ENCODE measurements around the gene OR2T10.
"Not testable (repeated sequence)": the region's sequence is repeated elsewhere in the genome, so short reads cannot be mapped to it uniquely, and the experiment has no call there.

The OR2T10 gene

GRCh38 chr1:248596615-248597014 is 885 bp downstream of the OR2T10 start:
- no peak for DNase-seq (ENCODE audit: low read depth, low spot score)
- peaks cover 9% of the 10 kb centered on the region for H3K9me3 ChIP-seq (ENCODE audit: control insufficient read depth, insufficient read depth, low read length)
- WGBS (ENCODE audit: insufficient coverage, insufficient read length): no CpG with 5 or more reads among the region's 2 CpGs
- H3K4me1 ChIP-seq (ENCODE audit: control insufficient read depth, insufficient read depth, low read length): no peaks in the 10 kb centered on the region
- no peak overlapping the region for H3K4me3 ChIP-seq (ENCODE audit: low read length)
- H3K36me3 ChIP-seq (ENCODE audit: control insufficient read depth, insufficient read depth, low read length): no peaks in the 10 kb centered on the region
- no peak overlapping the region for H3K27ac ChIP-seq (ENCODE audit: low read length)
- H3K27me3 ChIP-seq (ENCODE audit: control insufficient read depth, insufficient read depth, low read length): no peaks in the 10 kb centered on the region

GRCh38 chr1:248593226-248593625 is 4.3 kb downstream of the OR2T10 start:
- no peak for DNase-seq (ENCODE audit: low read depth, low spot score)
- no peaks in the 10 kb centered on the region for H3K4me1 ChIP-seq (ENCODE audit: control insufficient read depth, insufficient read depth, low read length)
- no CpG with 5 or more reads among the region's 5 CpGs for WGBS (ENCODE audit: insufficient coverage, insufficient read length)
- no peak overlapping the region for H3K27ac ChIP-seq (ENCODE audit: low read length)
- H3K9me3 ChIP-seq (ENCODE audit: control insufficient read depth, insufficient read depth, low read length): peaks cover 9% of the 10 kb centered on the region
- H3K36me3 ChIP-seq (ENCODE audit: control insufficient read depth, insufficient read depth, low read length): no peaks in the 10 kb centered on the region
- no peak overlapping the region for H3K4me3 ChIP-seq (ENCODE audit: low read length)
- no peaks in the 10 kb centered on the region for H3K27me3 ChIP-seq (ENCODE audit: control insufficient read depth, insufficient read depth, low read length)

- no CpG with 5 or more reads among the region's 1 CpG for WGBS (ENCODE audit: insufficient coverage, insufficient read length)
Observed at GRCh38 chr1:248592655-248593054, 4.8 kb downstream of the OR2T10 start.

GRCh38 chr1:248590055-248590454 is 7.4 kb downstream of the OR2T10 start:
- H3K27me3 ChIP-seq (ENCODE audit: control insufficient read depth, insufficient read depth, low read length): no peaks in the 10 kb centered on the region
- peaks cover 9% of the 10 kb centered on the region for H3K9me3 ChIP-seq (ENCODE audit: control insufficient read depth, insufficient read depth, low read length)
- no peak overlapping the region for H3K27ac ChIP-seq (ENCODE audit: low read length)
- no peak for DNase-seq (ENCODE audit: low read depth, low spot score)
- WGBS (ENCODE audit: insufficient coverage, insufficient read length): no CpG with 5 or more reads among the region's 17 CpGs
- no peak overlapping the region for H3K4me3 ChIP-seq (ENCODE audit: low read length)
- H3K36me3 ChIP-seq (ENCODE audit: control insufficient read depth, insufficient read depth, low read length): no peaks in the 10 kb centered on the region
- H3K4me1 ChIP-seq (ENCODE audit: control insufficient read depth, insufficient read depth, low read length): no peaks in the 10 kb centered on the region

More at GRCh38 chr1:248592655-248593054, 4.8 kb downstream of the OR2T10 start:
- Histone ChIP-seq H3K4me1 (ENCODE audit: control insufficient read depth, insufficient read depth, low read length) (no peaks in the 10 kb centered on the region), H3K4me3 (ENCODE audit: low read length) (no peak overlapping the region), H3K36me3 (ENCODE audit: control insufficient read depth, insufficient read depth, low read length) (no peaks in the 10 kb centered on the region), H3K9me3 (ENCODE audit: control insufficient read depth, insufficient read depth, low read length) (peaks cover 9% of the 10 kb centered on the region), H3K27me3 (ENCODE audit: control insufficient read depth, insufficient read depth, low read length) (no peaks in the 10 kb centered on the region), H3K27ac (ENCODE audit: low read length) (no peak overlapping the region)
- DNase-seq (ENCODE audit: low read depth, low spot score): no peak

- H3K4me3 ChIP-seq (ENCODE audit: low read length): no peak overlapping the region
- H3K27me3 ChIP-seq (ENCODE audit: control insufficient read depth, insufficient read depth, low read length): no peaks in the 10 kb centered on the region
- H3K9me3 ChIP-seq (ENCODE audit: control insufficient read depth, insufficient read depth, low read length): peaks cover 9% of the 10 kb centered on the region
- no peak for DNase-seq (ENCODE audit: low read depth, low spot score)
- no peak overlapping the region for H3K27ac ChIP-seq (ENCODE audit: low read length)
- no peaks in the 10 kb centered on the region for H3K36me3 ChIP-seq (ENCODE audit: control insufficient read depth, insufficient read depth, low read length)
- H3K4me1 ChIP-seq (ENCODE audit: control insufficient read depth, insufficient read depth, low read length): no peaks in the 10 kb centered on the region
- no CpG with 5 or more reads among the region's 3 CpGs for WGBS (ENCODE audit: insufficient coverage, insufficient read length)
Observed at GRCh38 chr1:248589334-248589733, 8.2 kb downstream of the OR2T10 start.

GRCh38 chr1:248585266-248585665 is 12.2 kb downstream of the OR2T10 start:
- H3K27ac ChIP-seq (ENCODE audit: low read length): no peak overlapping the region
- no peaks in the 10 kb centered on the region for H3K4me1 ChIP-seq (ENCODE audit: control insufficient read depth, insufficient read depth, low read length)
- H3K9me3 ChIP-seq (ENCODE audit: control insufficient read depth, insufficient read depth, low read length): peaks cover 1% of the 10 kb centered on the region; the same call in 1 of the 2 replicates
- DNase-seq (ENCODE audit: low read depth, low spot score): no peak
- no peak overlapping the region for H3K4me3 ChIP-seq (ENCODE audit: low read length)
- WGBS (ENCODE audit: insufficient coverage, insufficient read length): no CpG with 5 or more reads among the region's 3 CpGs
- H3K27me3 ChIP-seq (ENCODE audit: control insufficient read depth, insufficient read depth, low read length): no peaks in the 10 kb centered on the region
- H3K36me3 ChIP-seq (ENCODE audit: control insufficient read depth, insufficient read depth, low read length): no peaks in the 10 kb centered on the region

GRCh38 chr1:248576260-248576980 is 21.1 kb downstream of the OR2T10 start:
- no peaks in the 10 kb centered on the region; the same call in 1 of the 2 replicates for H3K9me3 ChIP-seq (ENCODE audit: control insufficient read depth, insufficient read depth, low read length)

GRCh38 chr1:248574657-248575056 is 22.8 kb downstream of the OR2T10 start, which contains the start of gene OR2T34:
Gene OR2T34 (minus strand): TSS chr1:248574757. CDS start chr1:248574757, 0 bp downstream.
- DNase-seq (ENCODE audit: low read depth, low spot score); H3K4me3 ChIP-seq (ENCODE audit: low read length); H3K27me3 ChIP-seq (ENCODE audit: control insufficient read depth, insufficient read depth, low read length); H3K9me3 ChIP-seq (ENCODE audit: control insufficient read depth, insufficient read depth, low read length); H3K4me1 ChIP-seq (ENCODE audit: control insufficient read depth, insufficient read depth, low read length); H3K36me3 ChIP-seq (ENCODE audit: control insufficient read depth, insufficient read depth, low read length); H3K27ac ChIP-seq (ENCODE audit: low read length): not testable (repeated sequence)
- WGBS (ENCODE audit: insufficient coverage, insufficient read length): no CpG with 5 or more reads among the region's 3 CpGs

More at GRCh38 chr1:248576260-248576980, 21.1 kb downstream of the OR2T10 start:
- H3K27ac ChIP-seq (ENCODE audit: low read length): no peak overlapping the region
- no peak overlapping the region for H3K4me3 ChIP-seq (ENCODE audit: low read length)
- no CpG with 5 or more reads among the region's 9 CpGs for WGBS (ENCODE audit: insufficient coverage, insufficient read length)
- H3K36me3 ChIP-seq (ENCODE audit: control insufficient read depth, insufficient read depth, low read length): no peaks in the 10 kb centered on the region
- DNase-seq (ENCODE audit: low read depth, low spot score): no peak
- H3K4me1 ChIP-seq (ENCODE audit: control insufficient read depth, insufficient read depth, low read length): no peaks in the 10 kb centered on the region
- no peaks in the 10 kb centered on the region for H3K27me3 ChIP-seq (ENCODE audit: control insufficient read depth, insufficient read depth, low read length)

- H3K4me1 ChIP-seq (ENCODE audit: control insufficient read depth, insufficient read depth, low read length); DNase-seq (ENCODE audit: low read depth, low spot score); H3K9me3 ChIP-seq (ENCODE audit: control insufficient read depth, insufficient read depth, low read length); H3K27ac ChIP-seq (ENCODE audit: low read length); H3K4me3 ChIP-seq (ENCODE audit: low read length); H3K27me3 ChIP-seq (ENCODE audit: control insufficient read depth, insufficient read depth, low read length); H3K36me3 ChIP-seq (ENCODE audit: control insufficient read depth, insufficient read depth, low read length): not testable (repeated sequence)
- WGBS (ENCODE audit: insufficient coverage, insufficient read length): no CpG with 5 or more reads among the region's 8 CpGs
Observed at GRCh38 chr1:248573856-248574255, 23.6 kb downstream of the OR2T10 start.

GRCh38 chr1:248572049-248572448 is 25.5 kb downstream of the OR2T10 start:
- not testable (repeated sequence) for H3K27me3 ChIP-seq (ENCODE audit: control insufficient read depth, insufficient read depth, low read length); H3K36me3 ChIP-seq (ENCODE audit: control insufficient read depth, insufficient read depth, low read length); H3K9me3 ChIP-seq (ENCODE audit: control insufficient read depth, insufficient read depth, low read length); H3K4me1 ChIP-seq (ENCODE audit: control insufficient read depth, insufficient read depth, low read length); H3K4me3 ChIP-seq (ENCODE audit: low read length); H3K27ac ChIP-seq (ENCODE audit: low read length); DNase-seq (ENCODE audit: low read depth, low spot score)
- no CpG with 5 or more reads among the region's 1 CpG for WGBS (ENCODE audit: insufficient coverage, insufficient read length)

- not testable (repeated sequence) for H3K27ac ChIP-seq (ENCODE audit: low read length); H3K4me1 ChIP-seq (ENCODE audit: control insufficient read depth, insufficient read depth, low read length); DNase-seq (ENCODE audit: low read depth, low spot score); H3K4me3 ChIP-seq (ENCODE audit: low read length); H3K27me3 ChIP-seq (ENCODE audit: control insufficient read depth, insufficient read depth, low read length); H3K36me3 ChIP-seq (ENCODE audit: control insufficient read depth, insufficient read depth, low read length); H3K9me3 ChIP-seq (ENCODE audit: control insufficient read depth, insufficient read depth, low read length)
- no CpG with 5 or more reads among the region's 3 CpGs for WGBS (ENCODE audit: insufficient coverage, insufficient read length)
Observed at GRCh38 chr1:248570811-248571210, 26.7 kb downstream of the OR2T10 start.

All from iPS DF 6.9 (cell line).